ENCODE measurements around the gene GSN. TPM values are rescaled to one million over a fixed set of nuclear protein-coding genes. Genes with fewer than 3 reads are reported as not detected.

The GSN gene
- total RNA-seq, 4 donors from 2014 or later = 628 to 986 (median 782) TPM

DNA sequence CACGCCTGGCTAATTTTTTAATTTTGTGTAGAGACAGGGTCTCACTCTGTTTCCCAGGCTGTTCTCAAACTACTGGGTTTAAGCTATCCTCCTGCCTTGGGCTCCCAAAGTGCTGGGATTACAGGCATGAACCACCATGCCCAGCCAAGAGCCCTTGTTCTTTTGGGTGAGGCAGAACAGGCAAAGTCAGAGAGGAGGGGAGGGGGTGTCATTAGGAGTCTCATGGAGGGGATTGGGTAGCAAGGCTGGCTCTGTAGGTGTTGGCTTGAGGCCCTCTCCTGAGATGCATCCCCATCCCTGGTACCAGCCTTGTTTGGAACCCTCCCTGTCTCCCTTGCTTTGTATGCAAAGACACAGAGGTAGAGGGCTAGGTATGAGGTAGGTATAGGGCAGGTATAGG is 24.1 kb downstream of the GSN start:
- in situ Hi-C loops (cut with MboI; ENCODE audit: low pct_ligation_motif_present in 1 of 4, low pct_unique_long_range_greater_than_20kb in 1 of 4, low sequenced_read_pairs in 3 of 4) = no loop called here
- TF ChIP-seq EP300 (IDR thresholded peaks at IDR 0.05; ENCODE audit: low read depth) (no peak), POLR2AphosphoS5 (IDR thresholded peaks at IDR 0.05) (no peak), POLR2A (IDR thresholded peaks at IDR 0.05) (no peak)
- TF ChIP-seq, protein P1, sequence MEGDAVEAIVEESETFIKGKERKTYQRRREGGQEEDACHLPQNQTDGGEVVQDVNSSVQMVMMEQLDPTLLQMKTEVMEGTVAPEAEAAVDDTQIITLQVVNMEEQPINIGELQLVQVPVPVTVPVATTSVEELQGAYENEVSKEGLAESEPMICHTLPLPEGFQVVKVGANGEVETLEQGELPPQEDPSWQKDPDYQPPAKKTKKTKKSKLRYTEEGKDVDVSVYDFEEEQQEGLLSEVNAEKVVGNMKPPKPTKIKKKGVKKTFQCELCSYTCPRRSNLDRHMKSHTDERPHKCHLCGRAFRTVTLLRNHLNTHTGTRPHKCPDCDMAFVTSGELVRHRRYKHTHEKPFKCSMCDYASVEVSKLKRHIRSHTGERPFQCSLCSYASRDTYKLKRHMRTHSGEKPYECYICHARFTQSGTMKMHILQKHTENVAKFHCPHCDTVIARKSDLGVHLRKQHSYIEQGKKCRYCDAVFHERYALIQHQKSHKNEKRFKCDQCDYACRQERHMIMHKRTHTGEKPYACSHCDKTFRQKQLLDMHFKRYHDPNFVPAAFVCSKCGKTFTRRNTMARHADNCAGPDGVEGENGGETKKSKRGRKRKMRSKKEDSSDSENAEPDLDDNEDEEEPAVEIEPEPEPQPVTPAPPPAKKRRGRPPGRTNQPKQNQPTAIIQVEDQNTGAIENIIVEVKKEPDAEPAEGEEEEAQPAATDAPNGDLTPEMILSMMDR (IDR thresholded peaks at IDR 0.05) = no peak
- H3K4me1 ChIP-seq = peaks cover 61 to 83% (median 73%) of the 10 kb centered on the region in 4 donors
- no peak for DNase-seq
- WGBS, 2 donors (ENCODE audit: low coverage in 1 of 2) = 91 to 100% methylated on average over 1 of the region's 1 CpG
- no peak overlapping the region for H3K4me3 ChIP-seq
- no peaks in the 10 kb centered on the region for H3K27me3 ChIP-seq
- intact Hi-C loops (cut with DNase I; ENCODE audit: low total_unique reads) = no loop called here
- peak overlapping the region; percentile 79 to 95 (median 88) for H3K27ac ChIP-seq
- no peaks in the 10 kb centered on the region for H3K36me3 ChIP-seq
- no peaks in the 10 kb centered on the region for H3K9me3 ChIP-seq

DNA sequence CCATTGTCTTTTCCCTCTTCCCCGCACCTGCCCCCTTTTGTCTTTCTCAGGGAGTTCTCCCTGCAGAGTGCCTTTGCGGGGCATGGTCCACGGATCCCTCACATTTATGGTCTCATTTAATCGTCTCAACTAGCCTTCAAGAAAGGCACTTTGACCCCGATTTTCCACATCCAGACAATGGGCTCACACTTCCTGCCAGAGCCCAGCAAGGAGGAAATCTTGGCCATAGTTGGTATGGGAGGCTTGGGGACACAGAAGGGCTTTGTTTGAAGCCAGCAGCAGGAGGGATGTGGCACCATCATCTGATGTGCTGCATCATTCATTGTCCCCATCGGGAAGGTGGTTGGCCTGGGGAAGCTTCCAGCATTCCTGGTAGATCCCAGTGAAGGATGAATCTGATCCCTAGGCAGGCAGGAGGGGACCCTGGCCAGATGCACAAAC is 24.9 kb downstream of the GSN start:
- H3K4me3 ChIP-seq = no peak overlapping the region
- WGBS, 2 donors (ENCODE audit: low coverage in 1 of 2) = 68 to 78% methylated on average over 5 to 6 of the region's 6 CpGs
- H3K4me1 ChIP-seq = peaks cover 61 to 83% (median 70%) of the 10 kb centered on the region in 4 donors
- TF ChIP-seq POLR2A (IDR thresholded peaks at IDR 0.05) (no peak), EP300 (IDR thresholded peaks at IDR 0.05; ENCODE audit: low read depth) (no peak), POLR2AphosphoS5 (IDR thresholded peaks at IDR 0.05) (no peak)
- TF ChIP-seq, protein P1 (IDR thresholded peaks at IDR 0.05) = no peak
- no peaks in the 10 kb centered on the region for H3K36me3 ChIP-seq
- H3K27ac ChIP-seq = peak overlapping the region; percentile 79 to 95 (median 88)
- in situ Hi-C loops (cut with MboI; ENCODE audit: low pct_ligation_motif_present in 1 of 4, low pct_unique_long_range_greater_than_20kb in 1 of 4, low sequenced_read_pairs in 3 of 4) = no loop called here
- intact Hi-C loops (cut with DNase I; ENCODE audit: low total_unique reads) = no loop called here
- no peak for DNase-seq
- no peaks in the 10 kb centered on the region for H3K9me3 ChIP-seq
- no peaks in the 10 kb centered on the region for H3K27me3 ChIP-seq

DNA sequence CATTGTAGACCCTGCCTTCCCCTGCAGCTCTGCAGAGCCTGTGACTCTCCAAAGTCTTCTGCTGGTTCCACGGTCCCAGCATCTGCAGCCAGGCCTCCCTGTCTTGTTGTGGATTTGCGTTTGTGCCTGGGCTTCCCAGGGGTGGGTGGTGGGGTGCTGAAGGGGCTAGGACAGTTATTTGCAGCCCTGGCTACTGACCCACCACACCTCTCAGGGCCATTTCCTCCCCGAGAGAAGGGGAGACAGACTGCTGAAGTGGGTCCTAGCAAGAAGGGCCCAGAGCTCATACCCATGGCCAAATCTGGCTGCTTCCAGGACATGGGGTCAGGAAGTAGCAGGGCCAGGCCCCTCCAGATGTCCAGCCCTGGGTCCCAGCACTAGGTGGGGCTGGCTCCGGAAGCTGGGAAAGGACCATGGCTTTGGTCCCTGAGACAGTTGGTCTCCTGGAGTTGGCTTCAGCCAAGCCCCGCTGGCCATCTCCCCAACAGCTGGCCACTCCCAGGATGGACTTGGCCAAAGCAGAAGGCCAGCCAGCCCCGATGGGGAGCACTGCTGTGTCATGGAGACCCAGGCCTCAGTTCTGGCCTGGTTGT is 26.3 kb downstream of the GSN start:
- no peak for DNase-seq
- Histone ChIP-seq H3K9me3 (no peaks in the 10 kb centered on the region), H3K4me3 (no peak overlapping the region), H3K36me3 (no peaks in the 10 kb centered on the region), H3K27ac (peak overlapping the region; percentile 79 to 95 (median 88)), H3K4me1 (peaks cover 61 to 83% (median 70%) of the 10 kb centered on the region in 4 donors), H3K27me3 (no peaks in the 10 kb centered on the region)
- 78% methylated on average over 5 of the region's 6 CpGs; no CpG with 5 or more reads in 1 of the 2 donors for WGBS, 2 donors (ENCODE audit: low coverage in 1 of 2)
- intact Hi-C loops (cut with DNase I; ENCODE audit: low total_unique reads) (no loop called here), in situ Hi-C loops (cut with MboI; ENCODE audit: low pct_ligation_motif_present in 1 of 4, low pct_unique_long_range_greater_than_20kb in 1 of 4, low sequenced_read_pairs in 3 of 4) (no loop called here)
- TF ChIP-seq, protein P1 (IDR thresholded peaks at IDR 0.05) = no peak
- no peak for TF ChIP-seq POLR2A (IDR thresholded peaks at IDR 0.05)
- no peak for TF ChIP-seq EP300 (IDR thresholded peaks at IDR 0.05; ENCODE audit: low read depth)
- TF ChIP-seq POLR2AphosphoS5 (IDR thresholded peaks at IDR 0.05) = no peak

DNA sequence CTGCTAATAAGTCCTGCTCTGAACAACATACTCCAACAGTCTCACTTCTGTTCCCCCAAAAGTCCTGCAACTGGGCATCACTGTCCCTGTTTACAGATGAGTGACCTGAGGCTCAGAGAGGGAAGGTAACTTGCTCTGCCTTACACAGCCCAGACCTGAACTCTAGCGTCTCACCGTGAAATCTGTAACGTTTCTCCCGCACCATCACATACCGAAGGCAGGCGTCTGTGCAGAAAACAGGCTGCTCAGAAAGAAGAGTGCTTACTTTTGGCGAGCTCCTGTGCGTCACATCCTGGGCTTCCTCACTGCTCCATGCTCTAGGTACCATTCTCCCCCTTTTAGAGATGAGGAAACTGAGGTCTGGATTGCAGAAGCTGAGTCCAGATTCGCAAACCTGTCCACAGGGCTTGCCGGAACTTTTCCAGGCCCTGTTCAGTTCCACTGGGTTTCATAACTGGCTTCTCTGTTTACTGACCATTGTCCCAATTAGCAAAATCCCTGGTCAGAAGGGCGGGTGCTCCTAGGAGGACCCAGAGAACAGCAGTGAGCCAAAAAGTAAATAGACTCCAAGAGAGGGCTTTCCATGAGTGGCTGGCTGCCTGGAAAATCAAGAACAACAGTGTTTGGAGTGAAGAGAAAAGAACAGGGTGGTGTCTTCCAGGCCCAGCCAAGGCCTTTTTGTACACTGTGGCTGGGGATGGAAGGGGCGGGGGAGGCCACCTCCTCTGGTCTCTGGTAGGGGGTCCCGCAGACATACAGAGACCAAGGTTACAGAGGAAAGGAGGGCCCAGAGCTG is 27.1 kb downstream of the GSN start:
- Histone ChIP-seq H3K27me3 (no peaks in the 10 kb centered on the region), H3K4me3 (no peak overlapping the region), H3K36me3 (no peaks in the 10 kb centered on the region), H3K27ac (peak overlapping the region; percentile 79 to 95 (median 88)), H3K9me3 (no peaks in the 10 kb centered on the region), H3K4me1 (peaks cover 54 to 78% (median 66%) of the 10 kb centered on the region in 4 donors)
- DNase-seq = no peak
- WGBS, 2 donors (ENCODE audit: low coverage in 1 of 2) = 83% methylated on average over 6 to 13 of the region's 13 CpGs
- intact Hi-C loops (cut with DNase I; ENCODE audit: low total_unique reads) = no loop called here
- TF ChIP-seq, protein P1 (IDR thresholded peaks at IDR 0.05) = no peak
- TF ChIP-seq POLR2AphosphoS5 (IDR thresholded peaks at IDR 0.05) (peak; percentile 21 to 61 (median 37)), POLR2A (IDR thresholded peaks at IDR 0.05) (no peak)
- in situ Hi-C loops (cut with MboI; ENCODE audit: low pct_ligation_motif_present in 1 of 4, low pct_unique_long_range_greater_than_20kb in 1 of 4, low sequenced_read_pairs in 3 of 4) = no loop called here

Measured in transverse colon (tissue), 4 donors.